Prostate gland (tissue), 2 donors: ENCODE results near the gene OTOA. TPM values are rescaled to one million over a fixed set of nuclear protein-coding genes. Genes with fewer than 3 reads are reported as not detected.
"Not testable (repeated sequence)": the region's sequence is repeated elsewhere in the genome, so short reads cannot be mapped to it uniquely, and the experiment has no call there.

Experiments used
- DNase-seq: peaks from one replicate; pipeline ENCODE4 v3.0.0-alpha.2; 2019; ENCODE audit warnings: low spot score
- H3K27ac ChIP-seq, 2 donors: fragments of 200-600 bp; sonication (generic); 2 replicates each; pipeline ENCODE4 v1.5.1; 2017 to 2019
- H3K27me3 ChIP-seq: fragments of 200-600 bp; sonication (generic); replicated peaks from 2 replicates; pipeline ENCODE4 v1.5.1; 2019; ENCODE audit not compliant: insufficient read depth
- H3K36me3 ChIP-seq, 2 donors: fragments of 200-600 bp; sonication (generic); 1 replicate in 1 of 2; 2 replicates in 1 of 2; pipeline versions ENCODE4 v1.5.1 to v1.8.1; 2017 to 2019
- H3K4me1 ChIP-seq: fragments of 200-600 bp; sonication (generic); replicated peaks from 2 replicates; pipeline ENCODE4 v1.5.1; 2019
- H3K4me3 ChIP-seq, 2 donors: fragments of 200-600 bp; sonication (generic); 2 replicates each; pipeline ENCODE4 v1.5.1; 2017 to 2019
- H3K9me3 ChIP-seq: fragments of 200-600 bp; sonication (generic); 2 replicates; pipeline ENCODE4 v1.5.1; 2017
- POLR2A ChIP-seq: fragments of 450-650 bp; IDR thresholded peaks from one replicate; pipeline ENCODE4 v1.6.1; 2016; ENCODE audit warnings: antibody characterized with exemption, mild to moderate bottlenecking
- POLR2AphosphoS5 ChIP-seq: sonication (generic); formaldehyde crosslinking; IDR thresholded peaks from one replicate; pipeline ENCODE4 v1.6.1; 2017; ENCODE audit warnings: antibody characterized with exemption
- WGBS: methylation state at CpG from one replicate; pipeline ENCODE4 v1.1.5; 2018; 5-methylcytosine and 5-hydroxymethylcytosine counted together
- intact Hi-C: fragments of 100-400 bp; cut with DNase I; formaldehyde crosslinking; loops from one replicate; pipeline ENCODE4 v1.14.2; 2022
- total RNA-seq, 2 donors: library from RNA; depleted of rRNA; stranded (reverse); fragments of >200 nt; gene quantifications; one replicate each; pipeline ENCODE4 v1.1.0, GENCODE V29; 2016
- TF ChIP-seq, protein P1 (sequence below), 4 experiments: fragments of 200-600 bp in 2 of 4; fragments of 450-650 bp in 2 of 4; sonication (generic) in 2 of 4; IDR thresholded peaks; 1 replicate in 3 of 4; 2 replicates in 1 of 4; pipeline ENCODE4 v1.5.1; 2016 to 2019; ENCODE audit warnings: antibody characterized with exemption in 4 of 4, mild to moderate bottlenecking in 2 of 4, moderate library complexity in 2 of 4

The OTOA gene
- total RNA-seq, 2 donors from 2014 or later, result 0.68 TPM

DNA sequence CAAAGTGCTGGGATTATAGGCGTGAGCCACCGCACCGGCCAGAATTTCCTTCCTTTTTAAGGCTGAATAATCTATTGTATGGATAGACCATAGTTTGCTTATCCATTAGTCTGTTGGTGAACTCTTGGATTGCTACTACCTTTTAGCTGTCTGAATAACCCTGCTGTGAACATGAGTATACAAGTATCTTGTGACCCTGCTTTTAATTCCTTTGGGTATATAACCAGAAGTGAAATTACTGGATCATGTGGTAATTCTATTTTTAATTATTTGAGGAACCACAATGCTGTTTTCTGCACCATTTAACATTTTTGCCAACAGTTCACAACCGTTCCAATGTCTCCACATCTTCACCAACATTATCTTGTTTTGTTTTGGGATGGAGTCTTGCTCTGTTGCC lies 4.6 kb upstream of the OTOA start:
- Histone ChIP-seq H3K27me3 (no peaks in the 10 kb centered on the region), H3K4me3 (no peak overlapping the region), H3K27ac (no peak overlapping the region), H3K9me3 (no peaks in the 10 kb centered on the region), H3K36me3 (no peaks in the 10 kb centered on the region), H3K4me1 (no peaks in the 10 kb centered on the region)
- no peak for TF ChIP-seq POLR2A
- TF ChIP-seq POLR2AphosphoS5, result no peak
- TF ChIP-seq, protein P1, sequence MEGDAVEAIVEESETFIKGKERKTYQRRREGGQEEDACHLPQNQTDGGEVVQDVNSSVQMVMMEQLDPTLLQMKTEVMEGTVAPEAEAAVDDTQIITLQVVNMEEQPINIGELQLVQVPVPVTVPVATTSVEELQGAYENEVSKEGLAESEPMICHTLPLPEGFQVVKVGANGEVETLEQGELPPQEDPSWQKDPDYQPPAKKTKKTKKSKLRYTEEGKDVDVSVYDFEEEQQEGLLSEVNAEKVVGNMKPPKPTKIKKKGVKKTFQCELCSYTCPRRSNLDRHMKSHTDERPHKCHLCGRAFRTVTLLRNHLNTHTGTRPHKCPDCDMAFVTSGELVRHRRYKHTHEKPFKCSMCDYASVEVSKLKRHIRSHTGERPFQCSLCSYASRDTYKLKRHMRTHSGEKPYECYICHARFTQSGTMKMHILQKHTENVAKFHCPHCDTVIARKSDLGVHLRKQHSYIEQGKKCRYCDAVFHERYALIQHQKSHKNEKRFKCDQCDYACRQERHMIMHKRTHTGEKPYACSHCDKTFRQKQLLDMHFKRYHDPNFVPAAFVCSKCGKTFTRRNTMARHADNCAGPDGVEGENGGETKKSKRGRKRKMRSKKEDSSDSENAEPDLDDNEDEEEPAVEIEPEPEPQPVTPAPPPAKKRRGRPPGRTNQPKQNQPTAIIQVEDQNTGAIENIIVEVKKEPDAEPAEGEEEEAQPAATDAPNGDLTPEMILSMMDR (IDR thresholded peaks at IDR 0.05), result no peak
- DNase-seq, result no peak
- intact Hi-C loops, result loop anchor here (5.0 kb wide), 1 partner anchor 48 kb away; no protein-coding TSS in a partner anchor
- WGBS, result 86% methylated on average over 4 of the region's 4 CpGs

DNA sequence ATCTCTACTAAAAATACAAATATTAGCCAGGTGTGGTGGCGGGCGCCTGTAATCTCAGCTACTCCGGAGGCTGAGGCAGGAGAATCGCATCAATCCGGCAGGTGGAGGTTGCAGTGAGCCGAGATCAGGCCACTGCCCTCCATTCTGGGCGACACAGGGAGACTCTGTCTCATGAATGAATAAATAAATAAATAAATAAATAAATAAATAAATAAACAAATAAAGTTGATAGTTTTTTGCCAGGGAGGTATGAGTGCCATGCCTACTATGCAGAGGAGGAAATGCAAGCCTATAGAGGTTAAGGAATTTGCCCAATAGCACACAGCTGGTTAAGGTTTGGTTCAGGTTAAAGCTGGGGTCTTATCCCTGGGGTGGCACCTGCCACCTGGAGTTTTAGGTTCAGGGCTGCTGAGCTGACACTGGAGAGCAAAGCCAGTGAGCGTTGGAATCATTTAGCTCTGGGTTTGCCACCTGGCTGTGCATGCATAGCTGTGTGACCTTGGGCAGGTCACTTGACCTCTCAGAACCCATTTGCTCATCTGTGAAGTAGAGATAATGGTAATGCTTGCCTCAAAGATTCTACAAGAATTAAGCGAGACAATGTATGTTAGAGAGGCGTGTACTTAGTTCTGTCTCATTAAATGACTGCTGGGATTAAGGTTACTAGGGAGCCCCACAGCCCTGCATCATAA lies 1.2 kb downstream of the OTOA start:
- no peaks in the 10 kb centered on the region for H3K36me3 ChIP-seq
- H3K27ac ChIP-seq, result no peak overlapping the region
- intact Hi-C loops, result no loop called here
- TF ChIP-seq, protein P1 (IDR thresholded peaks at IDR 0.05), result no peak
- TF ChIP-seq POLR2AphosphoS5 (no peak), POLR2A (no peak)
- H3K9me3 ChIP-seq, result no peaks in the 10 kb centered on the region
- H3K27me3 ChIP-seq, result no peaks in the 10 kb centered on the region
- no peak for DNase-seq
- WGBS, result 95% methylated on average over 10 of the region's 10 CpGs
- no peak overlapping the region for H3K4me3 ChIP-seq
- H3K4me1 ChIP-seq, result no peaks in the 10 kb centered on the region

DNA sequence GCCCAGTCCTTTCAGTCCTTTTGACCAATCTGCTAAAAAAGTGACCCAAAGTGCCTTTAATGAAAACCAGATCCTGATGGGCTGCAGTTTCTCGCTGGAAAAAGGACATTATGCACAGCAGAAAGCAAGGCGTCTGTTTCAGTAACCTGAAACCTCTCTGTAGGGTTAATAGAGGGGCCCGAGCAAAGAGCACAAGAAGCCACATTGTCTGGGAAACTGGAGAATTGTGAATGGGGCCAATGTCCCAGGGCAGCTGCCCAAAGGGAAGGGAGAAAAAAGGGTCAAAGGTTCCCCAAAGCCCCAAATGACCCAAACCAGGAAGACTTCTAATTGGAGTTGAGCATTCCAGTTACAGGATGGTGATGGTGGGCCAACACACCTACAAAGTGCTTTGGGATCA lies 3.0 kb downstream of the OTOA start:
- no peak overlapping the region for H3K27ac ChIP-seq
- no peaks in the 10 kb centered on the region for H3K36me3 ChIP-seq
- H3K27me3 ChIP-seq, result no peaks in the 10 kb centered on the region
- no peaks in the 10 kb centered on the region for H3K4me1 ChIP-seq
- WGBS, result 34% methylated on average over 3 of the region's 3 CpGs
- no peaks in the 10 kb centered on the region for H3K9me3 ChIP-seq
- intact Hi-C loops, result no loop called here
- H3K4me3 ChIP-seq, result no peak overlapping the region
- DNase-seq, result no peak
- no peak for TF ChIP-seq POLR2A
- TF ChIP-seq, protein P1 (IDR thresholded peaks at IDR 0.05), result no peak
- no peak for TF ChIP-seq POLR2AphosphoS5

DNA sequence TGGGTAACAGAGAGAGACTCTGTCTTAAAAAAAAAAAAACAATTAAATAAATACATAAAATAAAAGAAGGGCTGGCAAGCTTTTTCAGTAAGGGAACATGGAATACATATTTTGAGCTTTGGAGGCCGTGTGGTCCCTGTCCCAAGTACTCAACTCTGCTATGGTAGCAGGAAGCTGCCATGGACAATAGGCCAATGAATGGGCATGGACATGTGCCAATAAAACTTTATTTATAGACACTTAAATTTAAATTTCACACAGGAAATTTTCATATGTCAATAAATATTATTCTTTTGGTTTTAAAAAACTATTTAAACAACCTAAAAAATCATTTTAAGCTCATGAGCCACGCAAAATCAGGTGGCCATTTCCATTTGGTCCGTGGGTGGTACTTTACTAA lies 3.8 kb downstream of the OTOA start:
- Histone ChIP-seq H3K4me3 (no peak overlapping the region), H3K4me1 (no peaks in the 10 kb centered on the region), H3K27me3 (no peaks in the 10 kb centered on the region), H3K9me3 (no peaks in the 10 kb centered on the region), H3K27ac (no peak overlapping the region), H3K36me3 (no peaks in the 10 kb centered on the region)
- TF ChIP-seq POLR2AphosphoS5 (no peak), POLR2A (no peak)
- TF ChIP-seq, protein P1 (IDR thresholded peaks at IDR 0.05), result no peak
- no peak for DNase-seq
- intact Hi-C loops, result no loop called here
- WGBS, result 89% methylated on average over 3 of the region's 3 CpGs

DNA sequence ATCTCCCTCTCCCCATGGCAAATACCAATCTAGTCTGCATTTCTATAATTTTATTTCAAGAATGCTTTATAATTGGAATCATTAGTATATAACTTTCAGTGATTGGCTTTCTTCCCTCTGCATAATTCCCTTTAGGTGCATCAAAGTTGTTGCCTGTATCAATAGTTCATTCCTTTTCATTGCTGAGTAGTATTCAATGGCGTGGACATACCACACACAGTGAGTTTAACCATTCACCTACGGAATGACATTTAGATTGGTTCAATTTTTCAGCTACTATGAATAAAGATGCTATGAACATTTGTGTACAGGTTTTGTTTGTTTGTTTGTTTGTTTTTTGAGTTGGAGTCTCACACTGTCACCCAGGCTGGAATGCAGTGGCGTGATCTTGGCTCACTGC lies 9.7 kb downstream of the OTOA start:
- no peaks in the 10 kb centered on the region for H3K27me3 ChIP-seq
- 85% methylated on average over 3 of the region's 3 CpGs for WGBS
- H3K9me3 ChIP-seq, result no peaks in the 10 kb centered on the region
- no peak overlapping the region for H3K27ac ChIP-seq
- TF ChIP-seq, protein P1 (IDR thresholded peaks at IDR 0.05), result no peak
- TF ChIP-seq POLR2A (no peak), POLR2AphosphoS5 (no peak)
- no peaks in the 10 kb centered on the region for H3K4me1 ChIP-seq
- H3K36me3 ChIP-seq, result no peaks in the 10 kb centered on the region
- no peak overlapping the region for H3K4me3 ChIP-seq
- intact Hi-C loops, result no loop called here
- no peak for DNase-seq

DNA sequence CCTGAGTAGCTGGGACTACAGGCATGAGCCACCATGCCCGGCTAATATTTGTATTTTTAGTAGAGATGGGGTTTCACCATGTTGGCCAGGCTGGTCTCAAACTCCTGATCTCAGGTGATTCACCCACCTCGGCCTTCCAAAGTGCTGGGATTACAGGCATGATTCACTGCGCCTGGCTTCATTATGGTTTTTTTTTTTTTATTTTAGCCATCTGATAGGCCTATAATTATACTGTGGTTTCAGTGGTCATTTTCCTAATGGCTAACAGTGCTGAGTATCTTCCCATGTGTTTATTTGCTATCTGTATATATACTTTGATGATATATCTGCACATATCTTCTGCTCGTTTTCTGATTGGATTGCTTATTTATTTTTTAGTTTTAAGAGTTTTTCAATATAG lies 10.7 kb downstream of the OTOA start:
- H3K4me1 ChIP-seq, H3K36me3 ChIP-seq, H3K27ac ChIP-seq, H3K4me3 ChIP-seq, H3K27me3 ChIP-seq, DNase-seq, intact Hi-C loops, H3K9me3 ChIP-seq: not testable (repeated sequence)
- WGBS, result 91% methylated on average over 4 of the region's 4 CpGs

DNA sequence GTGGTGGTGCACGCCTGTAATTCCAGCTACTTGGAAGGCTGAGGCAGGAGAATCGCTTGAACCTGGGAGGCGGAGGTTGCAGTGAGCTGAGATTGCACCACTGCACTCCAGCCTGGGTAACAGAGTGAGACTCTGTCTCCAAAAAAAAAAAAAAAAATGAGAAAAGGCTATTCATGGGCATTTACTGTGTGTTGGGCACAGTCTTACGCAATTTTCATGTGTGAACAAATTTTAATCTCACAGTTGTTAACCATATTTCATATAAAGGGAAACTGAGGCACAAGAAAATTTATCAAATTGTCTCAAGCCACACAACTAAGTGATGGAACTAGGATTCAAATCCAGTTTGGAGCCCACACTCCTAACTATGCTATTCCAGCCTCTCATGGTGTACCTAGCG lies 16.9 kb downstream of the OTOA start:
- H3K27me3 ChIP-seq, H3K9me3 ChIP-seq, H3K27ac ChIP-seq, DNase-seq, H3K4me1 ChIP-seq, intact Hi-C loops, H3K36me3 ChIP-seq, H3K4me3 ChIP-seq: not testable (repeated sequence)
- WGBS, result 87% methylated on average over 5 of the region's 5 CpGs
